Measurements from ENCODE around the gene PRELID1. TPM values are rescaled to one million over a fixed set of nuclear protein-coding genes. Genes with fewer than 3 reads are reported as not detected.

Gene PRELID1
- total and polyA plus RNA-seq, 10 of the 15 experiments (the other 5 are each of a cell fraction or from before 2014, with no cell fraction given): 30.9 to 584 (median 254) TPM

DNA sequence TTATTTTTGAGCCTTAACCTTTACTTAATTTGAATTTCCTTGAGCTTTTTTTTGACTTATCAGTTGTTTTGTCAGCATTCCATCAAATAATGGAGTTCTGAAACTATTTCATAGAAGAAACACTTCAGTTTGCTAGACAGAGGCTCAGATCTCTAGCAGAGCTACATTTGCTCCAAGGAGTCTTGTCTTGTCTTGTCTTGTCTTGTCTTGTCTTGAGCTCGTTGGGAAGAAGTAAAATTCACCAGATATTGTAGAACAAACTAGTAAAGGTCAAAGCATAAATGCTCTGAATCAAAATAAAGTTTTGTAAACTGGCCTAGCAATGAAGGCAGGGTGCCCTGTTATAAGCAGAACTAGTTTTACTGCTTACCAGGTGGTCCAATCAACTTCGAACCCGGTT, 33.6 kb upstream of the PRELID1 start:
- DNase-seq (ENCODE audit: low read depth, low spot score) (no peak), FAIRE-seq (peak; percentile 7), ATAC-seq (no peak)
- in situ Hi-C loops (cut with MboI) (no loop called here), intact Hi-C loops (cut with micrococcal nuclease; ENCODE audit: unreplicated experiment) (no loop called here)
- ChIA-PET POLR2A (interaction anchor here (0.6 kb wide), 1 partner anchor 198 kb away, joined by 3 read pairs; no protein-coding TSS in a partner anchor), RAD21 (ENCODE audit: unreplicated experiment) (interaction anchor here (1.3 kb wide), 1 partner anchor 48 kb away, joined by 3 read pairs; no protein-coding TSS in a partner anchor), SMC1A (ENCODE audit: uncharacterized antibody, unreplicated experiment) (interaction anchor here (0.6 to 1.7 kb wide), 5 partner anchors 10 to 250 kb away, joined by 3 to 5 read pairs (median 4); no protein-coding TSS in a partner anchor), CTCF (interaction anchor here (0.7 to 1.8 kb wide), 3 partner anchors 40 to 158 kb away, joined by 3 to 6 read pairs (median 5); no protein-coding TSS in a partner anchor)
- TF ChIP-seq, protein P1, sequence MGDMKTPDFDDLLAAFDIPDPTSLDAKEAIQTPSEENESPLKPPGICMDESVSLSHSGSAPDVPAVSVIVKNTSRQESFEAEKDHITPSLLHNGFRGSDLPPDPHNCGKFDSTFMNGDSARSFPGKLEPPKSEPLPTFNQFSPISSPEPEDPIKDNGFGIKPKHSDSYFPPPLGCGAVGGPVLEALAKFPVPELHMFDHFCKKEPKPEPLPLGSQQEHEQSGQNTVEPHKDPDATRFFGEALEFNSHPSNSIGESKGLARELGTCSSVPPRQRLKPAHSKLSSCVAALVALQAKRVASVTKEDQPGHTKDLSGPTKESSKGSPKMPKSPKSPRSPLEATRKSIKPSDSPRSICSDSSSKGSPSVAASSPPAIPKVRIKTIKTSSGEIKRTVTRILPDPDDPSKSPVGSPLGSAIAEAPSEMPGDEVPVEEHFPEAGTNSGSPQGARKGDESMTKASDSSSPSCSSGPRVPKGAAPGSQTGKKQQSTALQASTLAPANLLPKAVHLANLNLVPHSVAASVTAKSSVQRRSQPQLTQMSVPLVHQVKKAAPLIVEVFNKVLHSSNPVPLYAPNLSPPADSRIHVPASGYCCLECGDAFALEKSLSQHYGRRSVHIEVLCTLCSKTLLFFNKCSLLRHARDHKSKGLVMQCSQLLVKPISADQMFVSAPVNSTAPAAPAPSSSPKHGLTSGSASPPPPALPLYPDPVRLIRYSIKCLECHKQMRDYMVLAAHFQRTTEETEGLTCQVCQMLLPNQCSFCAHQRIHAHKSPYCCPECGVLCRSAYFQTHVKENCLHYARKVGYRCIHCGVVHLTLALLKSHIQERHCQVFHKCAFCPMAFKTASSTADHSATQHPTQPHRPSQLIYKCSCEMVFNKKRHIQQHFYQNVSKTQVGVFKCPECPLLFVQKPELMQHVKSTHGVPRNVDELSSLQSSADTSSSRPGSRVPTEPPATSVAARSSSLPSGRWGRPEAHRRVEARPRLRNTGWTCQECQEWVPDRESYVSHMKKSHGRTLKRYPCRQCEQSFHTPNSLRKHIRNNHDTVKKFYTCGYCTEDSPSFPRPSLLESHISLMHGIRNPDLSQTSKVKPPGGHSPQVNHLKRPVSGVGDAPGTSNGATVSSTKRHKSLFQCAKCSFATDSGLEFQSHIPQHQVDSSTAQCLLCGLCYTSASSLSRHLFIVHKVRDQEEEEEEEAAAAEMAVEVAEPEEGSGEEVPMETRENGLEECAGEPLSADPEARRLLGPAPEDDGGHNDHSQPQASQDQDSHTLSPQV (IDR thresholded peaks at IDR 0.05): no peak
- Histone ChIP-seq H2AFZ (ENCODE audit: control insufficient read depth, low read depth, low read length) (no peak overlapping the region), H3K9ac (ENCODE audit: control insufficient read depth, insufficient read depth, low read length) (no peak overlapping the region), H3K27me3 (replicated peaks in 1 of 2; ENCODE audit: control insufficient read depth in 2 of 2, insufficient read depth in 2 of 2, low read length in 1 of 2) (no peaks in the 10 kb centered on the region), H3K79me2 (ENCODE audit: control insufficient read depth, insufficient read depth, low read length) (no peaks in the 10 kb centered on the region), H3K4me2 (ENCODE audit: control insufficient read depth, insufficient read depth) (no peak overlapping the region), H3K27ac (ENCODE audit: control insufficient read depth, insufficient read depth) (no peak overlapping the region), H4K20me1 (ENCODE audit: control insufficient read depth, insufficient read depth) (no peaks in the 10 kb centered on the region), H3K4me3 (no peak overlapping the region), H3K36me3 (ENCODE audit: control insufficient read depth in 2 of 2, insufficient read depth in 2 of 2, low read length in 1 of 2) (peaks cover 11 to 23% of the 10 kb centered on the region in 2 experiments), H3K4me1 (ENCODE audit: control insufficient read depth, insufficient read depth, low read length) (no peaks in the 10 kb centered on the region), H3K9me3 (replicated peaks; ENCODE audit: control insufficient read depth, insufficient read depth, low read length) (no peaks in the 10 kb centered on the region)
- BruUV-seq (replicated peaks): no TSS peak
- WGBS (ENCODE audit: insufficient coverage, insufficient replicate concordance, low lambda C conversion rate, missing lambda C conversion rate): 86% methylated on average over 3 of the region's 3 CpGs
